ENCODE measurements around the gene MYH15.

DNA sequence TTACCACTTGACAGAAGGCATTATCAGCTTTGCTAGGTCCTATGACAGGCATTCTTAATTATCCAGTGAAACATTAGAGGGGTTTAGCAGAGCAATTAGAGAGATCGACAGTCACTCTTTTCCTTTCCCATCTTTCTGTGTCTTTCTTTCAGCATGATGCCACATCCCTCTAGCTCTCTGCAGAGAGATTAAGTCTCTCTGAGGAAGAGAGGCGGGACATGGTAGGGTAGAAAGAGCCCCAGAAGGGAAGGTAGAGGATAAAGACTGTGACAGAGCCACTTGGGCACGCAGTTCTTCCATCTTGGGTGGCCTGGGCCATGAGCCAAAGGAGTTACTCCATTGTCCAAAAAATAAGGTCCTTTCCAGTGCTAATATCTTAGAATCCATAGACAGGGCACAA, 158.2 kb downstream of the MYH15 start:
- TF ChIP-seq, protein P1, sequence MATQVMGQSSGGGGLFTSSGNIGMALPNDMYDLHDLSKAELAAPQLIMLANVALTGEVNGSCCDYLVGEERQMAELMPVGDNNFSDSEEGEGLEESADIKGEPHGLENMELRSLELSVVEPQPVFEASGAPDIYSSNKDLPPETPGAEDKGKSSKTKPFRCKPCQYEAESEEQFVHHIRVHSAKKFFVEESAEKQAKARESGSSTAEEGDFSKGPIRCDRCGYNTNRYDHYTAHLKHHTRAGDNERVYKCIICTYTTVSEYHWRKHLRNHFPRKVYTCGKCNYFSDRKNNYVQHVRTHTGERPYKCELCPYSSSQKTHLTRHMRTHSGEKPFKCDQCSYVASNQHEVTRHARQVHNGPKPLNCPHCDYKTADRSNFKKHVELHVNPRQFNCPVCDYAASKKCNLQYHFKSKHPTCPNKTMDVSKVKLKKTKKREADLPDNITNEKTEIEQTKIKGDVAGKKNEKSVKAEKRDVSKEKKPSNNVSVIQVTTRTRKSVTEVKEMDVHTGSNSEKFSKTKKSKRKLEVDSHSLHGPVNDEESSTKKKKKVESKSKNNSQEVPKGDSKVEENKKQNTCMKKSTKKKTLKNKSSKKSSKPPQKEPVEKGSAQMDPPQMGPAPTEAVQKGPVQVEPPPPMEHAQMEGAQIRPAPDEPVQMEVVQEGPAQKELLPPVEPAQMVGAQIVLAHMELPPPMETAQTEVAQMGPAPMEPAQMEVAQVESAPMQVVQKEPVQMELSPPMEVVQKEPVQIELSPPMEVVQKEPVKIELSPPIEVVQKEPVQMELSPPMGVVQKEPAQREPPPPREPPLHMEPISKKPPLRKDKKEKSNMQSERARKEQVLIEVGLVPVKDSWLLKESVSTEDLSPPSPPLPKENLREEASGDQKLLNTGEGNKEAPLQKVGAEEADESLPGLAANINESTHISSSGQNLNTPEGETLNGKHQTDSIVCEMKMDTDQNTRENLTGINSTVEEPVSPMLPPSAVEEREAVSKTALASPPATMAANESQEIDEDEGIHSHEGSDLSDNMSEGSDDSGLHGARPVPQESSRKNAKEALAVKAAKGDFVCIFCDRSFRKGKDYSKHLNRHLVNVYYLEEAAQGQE (IDR thresholded peaks at IDR 0.05; ENCODE audit: borderline replicate concordance): no peak
- TF ChIP-seq CTCF (IDR thresholded peaks at IDR 0.05; ENCODE audit: poor library complexity, severe bottlenecking): no peak
